ENCODE results near the gene SLC2A4RG. TPM values are rescaled to one million over a fixed set of nuclear protein-coding genes. Genes with fewer than 3 reads are reported as not detected.

SLC2A4RG gene
- total and polyA plus RNA-seq, 2 of the 13 experiments (the other 11 are each of a cell fraction or from before 2014, with no cell fraction given), result 91.4 to 95.9 TPM

GRCh38 chr20:63772781-63773518 is 33.4 kb downstream of the SLC2A4RG start (continued):
- no peak for TF ChIP-seq HMG20B (CRISPR knock-in tag; conservative IDR thresholded peaks at IDR 0.05)
- peak; percentile 31; the same call in 1 of the 2 replicates for TF ChIP-seq ZFY (CRISPR knock-in tag; IDR thresholded peaks at IDR 0.05)
- TF ChIP-seq FOXP4 (CRISPR knock-in tag; IDR thresholded peaks at IDR 0.05), result 0 out of 2 replicates have a peak, but pooled peaks have one; percentile 16
- TF ChIP-seq SALL1 (CRISPR knock-in tag; IDR thresholded peaks at IDR 0.05), result peak; percentile 30; the same call in 1 of the 2 replicates

DNA sequence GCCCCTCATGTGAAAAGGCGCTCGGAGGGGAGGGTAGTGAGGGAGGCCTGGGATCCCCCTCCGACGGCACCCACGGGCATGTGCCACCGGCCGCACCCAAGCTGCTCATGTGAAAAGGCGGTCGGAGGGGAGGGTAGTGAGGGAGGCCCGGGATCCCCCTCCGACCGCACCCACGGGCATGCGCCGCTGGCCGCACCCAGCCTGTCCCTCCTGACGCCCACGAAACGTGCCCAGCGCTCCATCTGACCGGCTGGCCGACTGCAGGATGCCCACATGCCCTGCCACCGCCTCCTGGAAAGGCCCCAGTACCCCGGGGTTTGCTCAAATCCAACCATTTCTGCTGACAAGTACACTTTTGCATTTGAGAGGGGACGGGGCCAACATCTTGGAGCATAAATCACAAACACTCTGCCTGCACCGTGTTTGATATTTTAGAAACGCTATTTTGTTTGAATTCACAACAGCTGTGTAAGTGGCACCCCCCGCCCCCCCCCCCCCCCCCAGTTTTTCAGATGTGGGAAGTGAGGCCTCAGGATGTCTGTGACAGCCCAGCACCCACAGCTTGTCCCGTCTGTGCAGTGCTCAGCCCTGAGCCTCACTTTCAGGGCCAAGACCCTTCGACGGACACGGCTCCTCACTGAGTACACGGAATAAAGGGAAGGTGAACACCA is 34.1 kb downstream of the SLC2A4RG start:
- Histone ChIP-seq H3K4me1 (ENCODE audit: insufficient read depth, low read length) (peaks cover 24% of the 10 kb centered on the region), H3K27ac (ENCODE audit: extremely low read length, insufficient read depth, low read length) (no peak overlapping the region), H4K20me1 (ENCODE audit: insufficient read depth, low read length) (no peaks in the 10 kb centered on the region), H3K4me3 (replicated peaks in 1 of 3; ENCODE audit: insufficient read depth in 1 of 3, low read depth in 2 of 3, low read length in 3 of 3) (no peak overlapping the region), H3K9ac (ENCODE audit: insufficient read depth, low read depth, low read length) (no peak overlapping the region), H3K27me3 (ENCODE audit: control insufficient read depth in 1 of 2, insufficient read depth in 2 of 2, low read length in 2 of 2) (no peaks in the 10 kb centered on the region), H3K4me2 (ENCODE audit: low read depth, low read length) (no peak overlapping the region), H3K79me2 (ENCODE audit: insufficient read depth, low read length) (no peaks in the 10 kb centered on the region), H3K36me3 (replicated peaks in 1 of 2; ENCODE audit: control insufficient read depth in 1 of 2, insufficient read depth in 2 of 2, low read length in 2 of 2) (no peaks in the 10 kb centered on the region), H2AFZ (ENCODE audit: low read length) (no peak overlapping the region), H3K9me3 (ENCODE audit: low read length) (no peaks in the 10 kb centered on the region)
- ChIA-PET POLR2A (no interaction called here), CTCF (ENCODE audit: low intra/inter-chr PET ratio, low total read pairs) (no interaction called here)
- intact Hi-C loops (cut with micrococcal nuclease; ENCODE audit: unreplicated experiment) (no loop called here), in situ Hi-C loops (cut with HindIII; ENCODE audit: extremely low pct_ligation_motif_present, low pct_unique_long_range_greater_than_20kb) (no loop called here)
- peak; percentile 85 for TF ChIP-seq MAFF (IDR thresholded peaks at IDR 0.05; ENCODE audit: low read depth, low read length)
- TF ChIP-seq HNRNPL (IDR thresholded peaks at IDR 0.05; ENCODE audit: low read depth, low read length), result 0 out of 2 replicates have a peak, but pooled peaks have one; percentile 60
- no peak for TF ChIP-seq ZFP1 (CRISPR knock-in tag; IDR thresholded peaks at IDR 0.05)
- no peak for TF ChIP-seq ZNF644 (CRISPR knock-in tag; IDR thresholded peaks at IDR 0.05; ENCODE audit: low read depth)
- TF ChIP-seq ZNF354B (CRISPR knock-in tag; IDR thresholded peaks at IDR 0.05), result no peak
- TF ChIP-seq MAFK (conservative IDR thresholded peaks at IDR 0.05 in 1 of 2, IDR thresholded peaks at IDR 0.05 in 1 of 2; ENCODE audit: low read length in 2 of 2), result peak; percentile 90 to 94
- no peak for TF ChIP-seq YEATS2 (CRISPR knock-in tag; IDR thresholded peaks at IDR 0.05; ENCODE audit: borderline replicate concordance)
- ATAC-seq, result no peak
- WGBS (ENCODE audit: low lambda C conversion rate), result 89% methylated on average over 23 of the region's 33 CpGs
- no TSS peak for BruUV-seq (replicated peaks)
- no peak for DNase-seq (ENCODE audit: low spot score)
- no peak for FAIRE-seq

Measured in HepG2 (cell line).